ENCODE results near the gene SORCS2.

The SORCS2 gene

DNA sequence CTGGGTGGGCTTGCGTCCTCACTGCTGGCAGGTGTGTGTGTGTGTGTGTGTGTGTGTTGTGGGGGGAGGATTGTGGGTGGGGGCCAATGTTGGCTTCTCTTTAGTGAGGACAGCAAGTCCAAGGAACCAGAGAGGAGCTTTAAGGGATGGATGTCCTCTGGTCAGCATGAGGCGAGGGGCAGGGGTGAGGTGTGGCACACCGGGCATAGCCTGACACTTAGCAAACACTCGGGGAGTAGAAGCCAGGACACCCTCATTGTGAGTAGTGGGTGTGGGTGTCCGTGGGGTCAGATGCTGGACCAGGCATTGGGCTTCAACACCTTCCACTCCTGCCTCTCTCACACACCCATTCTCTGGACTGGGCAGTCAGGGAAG is 2.8 kb downstream of the SORCS2 start:
- H3K4me1 ChIP-seq (ENCODE audit: control insufficient read depth, insufficient read depth, low read length), result no peaks in the 10 kb centered on the region
- H3K9ac ChIP-seq (ENCODE audit: low read depth, low read length), result no peak overlapping the region
- H3K9me3 ChIP-seq (ENCODE audit: control insufficient read depth, insufficient read depth, low read length), result no peaks in the 10 kb centered on the region
- H3K27me3 ChIP-seq (ENCODE audit: control insufficient read depth, insufficient read depth, low read length), result peaks cover 36% of the 10 kb centered on the region
- H3K27ac ChIP-seq (ENCODE audit: low read depth, low read length), result no peak overlapping the region
- H3K36me3 ChIP-seq (ENCODE audit: control insufficient read depth, insufficient read depth, low read length), result no peaks in the 10 kb centered on the region
- no peak overlapping the region for H3K4me3 ChIP-seq (ENCODE audit: low read depth, low read length)

DNA sequence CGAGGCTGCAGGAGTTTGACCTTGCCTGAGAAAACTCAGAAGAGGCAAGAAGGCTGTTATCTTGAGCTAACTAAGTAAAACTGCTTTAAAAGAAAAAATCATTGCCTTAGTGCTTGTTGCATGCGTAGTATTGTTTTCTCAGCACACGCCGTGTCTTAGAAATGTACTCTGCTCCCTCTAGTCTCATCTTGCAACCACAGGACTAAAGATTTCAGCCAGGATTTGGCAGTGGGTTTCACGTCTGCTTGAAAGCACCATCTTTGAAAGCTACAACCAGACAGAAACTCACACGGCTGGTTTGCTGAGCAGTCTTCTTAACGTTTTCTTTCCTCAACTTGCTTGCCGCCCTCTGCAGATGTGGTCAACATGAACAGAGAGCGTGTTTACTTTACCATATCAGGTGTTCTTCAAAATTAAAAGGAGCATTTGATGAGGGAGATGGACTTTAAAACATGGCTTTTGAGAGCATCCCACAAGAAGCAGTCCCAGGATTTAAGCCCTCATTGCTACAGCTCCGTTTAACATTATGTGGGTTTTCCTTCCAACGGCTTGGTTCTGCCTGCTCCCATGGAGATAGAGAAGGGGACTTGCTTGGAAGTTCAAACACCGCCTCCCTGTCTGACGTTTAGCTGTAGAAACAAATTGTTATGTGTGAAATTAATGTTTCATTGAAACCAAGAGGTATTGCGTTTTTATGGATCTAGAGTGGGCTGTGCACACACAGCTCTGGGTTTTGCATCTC is 3.4 kb downstream of the SORCS2 start:
- Histone ChIP-seq H3K4me1 (ENCODE audit: control insufficient read depth, insufficient read depth, low read length) (no peaks in the 10 kb centered on the region), H3K9ac (ENCODE audit: low read depth, low read length) (no peak overlapping the region), H3K36me3 (ENCODE audit: control insufficient read depth, insufficient read depth, low read length) (no peaks in the 10 kb centered on the region), H3K27ac (ENCODE audit: low read depth, low read length) (no peak overlapping the region), H3K27me3 (ENCODE audit: control insufficient read depth, insufficient read depth, low read length) (peaks cover 36% of the 10 kb centered on the region), H3K4me3 (ENCODE audit: low read depth, low read length) (no peak overlapping the region), H3K9me3 (ENCODE audit: control insufficient read depth, insufficient read depth, low read length) (no peaks in the 10 kb centered on the region)

- no peaks in the 10 kb centered on the region for H3K9me3 ChIP-seq (ENCODE audit: control insufficient read depth, insufficient read depth, low read length)
- H3K9ac ChIP-seq (ENCODE audit: low read depth, low read length), result no peak overlapping the region
- peaks cover 31% of the 10 kb centered on the region for H3K27me3 ChIP-seq (ENCODE audit: control insufficient read depth, insufficient read depth, low read length)
- no peak overlapping the region for H3K27ac ChIP-seq (ENCODE audit: low read depth, low read length)
- H3K4me1 ChIP-seq (ENCODE audit: control insufficient read depth, insufficient read depth, low read length), result no peaks in the 10 kb centered on the region
- no peak overlapping the region for H3K4me3 ChIP-seq (ENCODE audit: low read depth, low read length)
- H3K36me3 ChIP-seq (ENCODE audit: control insufficient read depth, insufficient read depth, low read length), result no peaks in the 10 kb centered on the region
These were observed 3.9 kb downstream of the SORCS2 start for GRCh38 chr4:7196288-7196651.

DNA sequence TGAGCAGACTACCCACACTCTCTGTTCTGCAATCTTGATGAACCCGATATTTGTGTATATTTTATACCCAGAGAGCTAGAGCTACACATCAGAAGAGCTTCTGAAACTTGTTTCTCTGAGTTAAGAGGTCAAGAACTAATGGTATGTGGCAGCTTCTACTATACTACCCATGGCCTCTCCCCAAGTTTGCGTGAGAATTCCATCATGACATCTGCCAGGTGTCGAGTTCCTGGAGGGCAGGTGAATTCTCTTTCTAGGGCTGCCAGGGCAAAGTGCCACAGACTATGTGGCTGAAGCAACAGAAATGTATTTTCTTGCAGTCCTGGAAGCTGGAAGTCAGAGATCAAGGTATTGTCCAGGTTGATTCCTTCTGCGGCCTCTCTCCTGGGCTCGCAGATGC is 4.4 kb downstream of the SORCS2 start:
- no peaks in the 10 kb centered on the region for H3K9me3 ChIP-seq (ENCODE audit: control insufficient read depth, insufficient read depth, low read length)
- H3K4me1 ChIP-seq (ENCODE audit: control insufficient read depth, insufficient read depth, low read length), result peaks cover 1% of the 10 kb centered on the region; the same call in 1 of the 2 replicates
- H3K4me3 ChIP-seq (ENCODE audit: low read depth, low read length), result no peak overlapping the region
- H3K9ac ChIP-seq (ENCODE audit: low read depth, low read length), result no peak overlapping the region
- H3K36me3 ChIP-seq (ENCODE audit: control insufficient read depth, insufficient read depth, low read length), result no peaks in the 10 kb centered on the region
- H3K27ac ChIP-seq (ENCODE audit: low read depth, low read length), result no peak overlapping the region
- H3K27me3 ChIP-seq (ENCODE audit: control insufficient read depth, insufficient read depth, low read length), result peaks cover 27% of the 10 kb centered on the region

- peaks cover 13% of the 10 kb centered on the region for H3K4me1 ChIP-seq (ENCODE audit: control insufficient read depth, insufficient read depth, low read length)
- no peaks in the 10 kb centered on the region for H3K9me3 ChIP-seq (ENCODE audit: control insufficient read depth, insufficient read depth, low read length)
- H3K27ac ChIP-seq (ENCODE audit: low read depth, low read length), result no peak overlapping the region
- H3K4me3 ChIP-seq (ENCODE audit: low read depth, low read length), result no peak overlapping the region
- no peak overlapping the region for H3K9ac ChIP-seq (ENCODE audit: low read depth, low read length)
- peaks cover 25% of the 10 kb centered on the region for H3K27me3 ChIP-seq (ENCODE audit: control insufficient read depth, insufficient read depth, low read length)
- no peaks in the 10 kb centered on the region for H3K36me3 ChIP-seq (ENCODE audit: control insufficient read depth, insufficient read depth, low read length)
These were observed 5.6 kb downstream of the SORCS2 start for GRCh38 chr4:7197910-7198309.

GRCh38 chr4:7198440-7199128 is 6.2 kb downstream of the SORCS2 start:
- Histone ChIP-seq H3K9ac (ENCODE audit: low read depth, low read length) (no peak overlapping the region), H3K9me3 (ENCODE audit: control insufficient read depth, insufficient read depth, low read length) (no peaks in the 10 kb centered on the region), H3K27me3 (ENCODE audit: control insufficient read depth, insufficient read depth, low read length) (peaks cover 18% of the 10 kb centered on the region), H3K27ac (ENCODE audit: low read depth, low read length) (no peak overlapping the region), H3K4me1 (ENCODE audit: control insufficient read depth, insufficient read depth, low read length) (peaks cover 13% of the 10 kb centered on the region), H3K4me3 (ENCODE audit: low read depth, low read length) (no peak overlapping the region), H3K36me3 (ENCODE audit: control insufficient read depth, insufficient read depth, low read length) (no peaks in the 10 kb centered on the region)

DNA sequence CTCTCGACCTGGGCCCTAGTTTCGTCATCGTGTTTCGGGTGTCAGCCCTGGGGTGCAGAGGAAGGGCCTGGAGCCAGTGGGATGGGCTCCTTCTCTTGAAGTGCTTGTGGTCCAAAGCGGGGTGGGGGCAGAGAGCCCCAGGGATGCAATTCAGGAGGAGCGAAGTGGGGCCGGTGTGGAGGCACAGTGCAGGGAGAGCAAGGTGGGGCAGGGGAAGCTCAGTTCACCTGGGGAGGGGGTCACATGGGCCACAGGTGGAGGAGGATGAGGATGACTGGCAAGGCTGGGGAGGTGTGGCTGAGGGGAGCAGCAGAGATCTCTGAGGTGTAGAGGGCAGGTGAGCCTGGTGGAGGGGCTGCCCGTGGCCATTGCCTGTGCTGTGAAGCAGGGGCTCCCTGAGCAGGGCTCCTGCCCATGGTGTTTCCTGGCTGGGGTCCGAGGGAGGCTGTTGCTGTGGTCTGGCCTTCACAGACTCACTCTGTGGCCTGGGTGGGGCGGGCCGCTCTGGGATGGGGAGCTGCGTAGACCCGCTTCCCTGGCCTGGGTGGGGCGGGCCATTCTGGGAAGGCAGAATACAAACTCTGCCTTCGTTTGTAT is 6.9 kb downstream of the SORCS2 start:
- Histone ChIP-seq H3K27me3 (ENCODE audit: control insufficient read depth, insufficient read depth, low read length) (peaks cover 12% of the 10 kb centered on the region), H3K4me3 (ENCODE audit: low read depth, low read length) (no peak overlapping the region)

DNA sequence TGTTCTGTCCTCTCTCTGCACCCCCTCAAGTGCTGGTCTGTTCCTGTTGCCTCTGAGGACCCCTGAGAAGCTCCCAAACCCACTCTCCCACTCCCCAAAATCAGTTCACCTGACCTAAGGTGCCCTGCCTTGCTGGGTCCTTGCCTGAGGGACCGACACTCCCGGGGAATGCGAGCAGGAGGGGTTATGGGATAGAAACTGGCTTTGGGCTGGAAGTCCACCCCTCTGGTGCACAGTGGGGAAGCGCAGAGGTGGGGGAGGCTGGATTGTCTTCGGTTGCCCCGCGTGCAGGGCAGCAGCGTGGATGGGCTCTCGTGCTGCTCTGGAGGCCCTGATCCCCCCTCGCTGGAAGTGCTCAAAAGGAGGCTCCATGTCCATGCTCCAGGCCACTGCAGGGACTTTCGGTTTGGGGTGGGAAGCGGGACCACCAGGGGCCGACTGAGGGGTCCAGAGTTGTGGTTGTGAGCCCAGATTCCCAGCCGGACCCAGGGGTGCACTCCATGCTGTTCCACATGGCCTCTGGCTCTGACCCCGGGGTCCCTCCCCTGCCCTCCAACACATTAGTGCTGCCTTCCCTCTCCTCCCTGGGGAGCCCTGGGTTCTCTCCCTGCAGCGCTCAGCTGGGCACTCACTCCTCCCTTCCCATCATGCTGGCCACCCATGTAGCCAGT is 7.6 kb downstream of the SORCS2 start:
- Histone ChIP-seq H3K27ac (ENCODE audit: low read depth, low read length) (no peak overlapping the region), H3K4me3 (ENCODE audit: low read depth, low read length) (no peak overlapping the region), H3K9me3 (ENCODE audit: control insufficient read depth, insufficient read depth, low read length) (no peaks in the 10 kb centered on the region), H3K36me3 (ENCODE audit: control insufficient read depth, insufficient read depth, low read length) (no peaks in the 10 kb centered on the region), H3K9ac (ENCODE audit: low read depth, low read length) (no peak overlapping the region), H3K27me3 (ENCODE audit: control insufficient read depth, insufficient read depth, low read length) (peaks cover 6% of the 10 kb centered on the region; the same call in 1 of the 2 replicates), H3K4me1 (ENCODE audit: control insufficient read depth, insufficient read depth, low read length) (peaks cover 13% of the 10 kb centered on the region)

More for the DNA sequence above, 6.9 kb downstream of the SORCS2 start:
- Histone ChIP-seq H3K36me3 (ENCODE audit: control insufficient read depth, insufficient read depth, low read length) (no peaks in the 10 kb centered on the region), H3K4me1 (ENCODE audit: control insufficient read depth, insufficient read depth, low read length) (peaks cover 13% of the 10 kb centered on the region), H3K9me3 (ENCODE audit: control insufficient read depth, insufficient read depth, low read length) (no peaks in the 10 kb centered on the region), H3K9ac (ENCODE audit: low read depth, low read length) (no peak overlapping the region), H3K27ac (ENCODE audit: low read depth, low read length) (no peak overlapping the region)

DNA sequence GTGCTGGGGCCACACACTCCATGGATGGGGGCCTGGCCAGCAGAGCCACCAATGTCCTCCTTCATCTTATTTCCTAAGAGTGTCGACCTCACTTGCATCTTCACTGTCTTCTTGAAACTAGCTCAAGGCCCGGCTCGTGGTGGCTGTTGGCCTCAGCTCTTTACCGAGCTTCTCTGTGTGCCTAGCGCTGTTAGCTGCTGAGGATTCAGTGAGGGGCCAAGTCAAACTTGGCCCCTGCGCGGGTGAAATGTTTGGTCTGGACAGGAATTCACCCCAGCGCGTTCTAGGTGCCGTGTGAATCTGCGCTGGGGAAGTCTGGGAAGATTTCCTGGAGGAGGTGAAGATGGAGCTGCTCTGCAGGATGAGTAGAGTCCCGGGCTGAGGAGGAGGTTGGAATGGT is 8.5 kb downstream of the SORCS2 start:
- no peak overlapping the region for H3K4me3 ChIP-seq (ENCODE audit: low read depth, low read length)
- H3K9ac ChIP-seq (ENCODE audit: low read depth, low read length), result no peak overlapping the region
- peaks cover 13% of the 10 kb centered on the region for H3K4me1 ChIP-seq (ENCODE audit: control insufficient read depth, insufficient read depth, low read length)
- H3K9me3 ChIP-seq (ENCODE audit: control insufficient read depth, insufficient read depth, low read length), result no peaks in the 10 kb centered on the region
- H3K36me3 ChIP-seq (ENCODE audit: control insufficient read depth, insufficient read depth, low read length), result no peaks in the 10 kb centered on the region
- H3K27me3 ChIP-seq (ENCODE audit: control insufficient read depth, insufficient read depth, low read length), result no peaks in the 10 kb centered on the region
- H3K27ac ChIP-seq (ENCODE audit: low read depth, low read length), result no peak overlapping the region

- H3K27ac ChIP-seq (ENCODE audit: low read depth, low read length), result no peak overlapping the region
- no peaks in the 10 kb centered on the region for H3K9me3 ChIP-seq (ENCODE audit: control insufficient read depth, insufficient read depth, low read length)
- H3K36me3 ChIP-seq (ENCODE audit: control insufficient read depth, insufficient read depth, low read length), result no peaks in the 10 kb centered on the region
- no peak overlapping the region for H3K4me3 ChIP-seq (ENCODE audit: low read depth, low read length)
- H3K4me1 ChIP-seq (ENCODE audit: control insufficient read depth, insufficient read depth, low read length), result peaks cover 17% of the 10 kb centered on the region
- no peaks in the 10 kb centered on the region for H3K27me3 ChIP-seq (ENCODE audit: control insufficient read depth, insufficient read depth, low read length)
- H3K9ac ChIP-seq (ENCODE audit: low read depth, low read length), result no peak overlapping the region
These were observed 9.3 kb downstream of the SORCS2 start for GRCh38 chr4:7201420-7202305.

Measured in HUES48 (cell line).